Ramos (cell line): ENCODE results near the gene UBTD2.

Experiments
- in situ Hi-C: fragments of 300-500 bp; cut with MboI; formaldehyde crosslinking; loops from one replicate; pipeline ENCODE4 v1.14.3; 2022; ENCODE audit warnings: low sequenced_read_pairs; ENCODE audit not compliant: unreplicated experiment

UBTD2 gene

DNA sequence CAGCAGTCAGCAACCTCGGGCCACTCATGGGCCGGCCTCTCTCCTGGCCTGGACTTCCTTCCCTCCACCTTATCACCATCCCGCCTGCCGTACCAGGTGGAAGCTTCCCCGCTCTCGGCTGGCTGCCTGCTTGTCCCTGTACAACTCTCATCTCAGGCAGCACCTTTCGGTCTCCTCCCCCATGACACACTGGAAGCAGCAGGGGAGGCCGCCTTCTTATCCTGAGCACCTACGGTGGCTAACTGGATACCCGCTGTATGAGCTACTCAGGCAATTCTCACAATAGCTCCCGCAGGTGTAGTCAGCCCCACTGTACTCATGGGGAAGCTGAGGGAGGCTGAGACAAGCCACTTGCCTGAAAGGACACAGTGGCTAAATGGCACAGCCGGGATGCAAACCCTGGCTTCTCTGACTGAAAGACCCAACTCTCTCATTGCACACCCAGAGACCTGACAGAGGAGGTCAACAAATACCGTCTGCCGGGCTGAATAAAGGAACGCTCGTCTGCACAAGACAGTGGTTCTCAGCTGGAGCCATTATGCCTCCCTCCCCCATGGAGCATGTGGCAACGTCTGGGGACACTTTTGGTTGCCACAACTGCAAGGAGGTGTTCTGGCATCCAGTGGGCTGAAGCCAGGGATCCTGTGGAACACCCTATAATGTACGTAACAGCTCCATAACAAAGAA lies 105.1 kb downstream of the UBTD2 start:
- in situ Hi-C loops, result no loop called here

DNA sequence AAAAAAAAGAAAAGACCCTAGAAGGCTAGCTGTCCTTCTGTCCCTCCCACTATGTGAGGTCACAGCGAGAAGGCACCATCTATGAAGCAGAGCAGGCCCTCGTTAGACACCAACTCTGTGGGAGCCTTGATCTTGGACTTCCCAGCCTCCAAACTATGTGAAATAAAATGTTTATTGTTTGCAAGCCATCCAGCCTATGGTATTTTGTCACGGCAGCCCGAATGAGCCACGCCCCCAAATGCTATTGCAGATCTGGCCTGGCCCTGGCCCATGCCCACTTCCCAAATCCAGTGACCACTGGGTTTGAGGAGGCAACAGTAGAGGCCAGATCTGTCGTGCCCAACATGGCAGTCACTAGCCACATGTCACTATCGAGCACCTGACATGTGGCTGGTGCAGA lies 106.4 kb downstream of the UBTD2 start:
- in situ Hi-C loops, result no loop called here

DNA sequence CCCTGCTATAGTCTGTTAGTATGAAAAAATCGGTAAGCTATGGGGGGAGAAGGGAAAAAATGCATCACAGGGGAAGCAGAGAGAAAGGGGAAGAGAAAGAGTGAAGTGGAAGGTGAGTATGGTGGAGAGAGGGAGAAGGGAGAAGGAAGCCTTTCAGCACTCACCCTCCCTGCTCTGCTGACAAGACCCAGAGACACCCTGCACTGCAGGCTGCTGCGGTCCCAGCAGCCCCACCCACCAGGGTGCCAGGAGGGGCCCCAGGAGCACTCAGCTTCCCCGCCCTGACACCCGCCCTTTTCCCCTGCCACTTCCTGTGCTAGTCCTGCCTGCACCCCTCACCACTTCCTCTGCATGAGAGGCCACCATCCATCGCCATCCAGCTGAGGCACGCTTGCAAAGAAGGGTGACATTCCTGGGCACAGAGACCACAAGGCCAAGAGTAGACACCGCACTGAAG lies 108.3 kb downstream of the UBTD2 start:
- in situ Hi-C loops, result no loop called here

DNA sequence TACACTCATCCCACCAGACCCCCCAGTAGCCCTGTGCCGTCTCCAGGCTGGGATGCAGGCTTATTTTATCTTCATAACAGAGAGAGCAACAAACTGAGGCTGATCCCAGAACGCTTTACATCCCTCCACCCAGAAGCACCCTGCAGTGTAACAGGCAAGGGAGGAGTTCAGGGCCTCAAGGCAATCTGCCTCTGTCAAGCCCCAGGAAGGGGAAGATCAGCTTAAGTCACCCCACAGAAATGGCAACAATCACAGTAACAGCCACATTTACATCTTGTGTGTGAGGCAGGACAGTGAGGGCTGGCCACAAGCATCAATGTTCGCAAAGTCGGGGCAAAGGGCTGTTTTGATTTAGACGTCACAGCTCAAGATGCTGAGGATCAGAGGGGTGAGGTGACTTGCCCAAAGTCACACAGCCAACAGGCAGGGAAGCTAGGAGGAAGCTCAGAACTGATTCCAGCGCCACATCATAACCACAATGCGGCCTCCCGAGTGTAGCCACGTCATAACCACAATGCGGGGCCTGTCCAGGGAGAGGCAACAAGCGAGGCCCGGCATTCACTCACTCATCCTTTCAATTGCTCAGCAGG lies 109.9 kb downstream of the UBTD2 start:
- in situ Hi-C loops, result no loop called here

DNA sequence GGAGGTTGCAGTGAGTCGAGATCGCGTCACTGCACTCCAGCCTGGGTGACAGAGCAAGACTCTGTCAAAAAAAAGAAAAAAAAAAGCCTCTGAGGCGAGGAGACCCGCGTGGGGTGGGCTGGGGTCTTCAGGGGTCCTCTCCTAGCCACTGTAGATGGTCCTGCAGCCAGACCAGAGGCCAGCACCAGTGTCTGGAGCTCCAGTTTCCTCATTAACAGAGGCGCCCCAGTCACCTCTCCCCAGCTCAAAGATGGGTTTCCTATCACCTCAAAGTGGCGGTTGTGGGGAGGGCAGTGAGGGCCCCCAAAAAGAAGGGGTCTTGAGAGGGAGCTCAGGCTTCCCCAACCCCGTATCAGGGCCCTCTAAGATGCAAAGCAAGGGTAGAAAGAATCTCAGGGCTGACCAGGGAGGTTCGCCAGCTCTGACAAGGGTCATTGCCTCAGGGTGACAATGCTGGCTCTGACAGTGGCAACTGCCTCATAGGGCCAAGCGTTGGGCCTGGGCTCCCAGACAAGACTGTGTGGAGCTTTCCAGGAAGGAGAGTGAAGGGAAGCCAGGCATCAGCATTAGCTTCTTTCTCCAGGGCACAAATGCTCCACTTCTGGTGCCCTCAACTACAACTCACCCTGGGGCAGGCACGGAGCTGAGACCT lies 110.5 kb downstream of the UBTD2 start:
- in situ Hi-C loops, result no loop called here

DNA sequence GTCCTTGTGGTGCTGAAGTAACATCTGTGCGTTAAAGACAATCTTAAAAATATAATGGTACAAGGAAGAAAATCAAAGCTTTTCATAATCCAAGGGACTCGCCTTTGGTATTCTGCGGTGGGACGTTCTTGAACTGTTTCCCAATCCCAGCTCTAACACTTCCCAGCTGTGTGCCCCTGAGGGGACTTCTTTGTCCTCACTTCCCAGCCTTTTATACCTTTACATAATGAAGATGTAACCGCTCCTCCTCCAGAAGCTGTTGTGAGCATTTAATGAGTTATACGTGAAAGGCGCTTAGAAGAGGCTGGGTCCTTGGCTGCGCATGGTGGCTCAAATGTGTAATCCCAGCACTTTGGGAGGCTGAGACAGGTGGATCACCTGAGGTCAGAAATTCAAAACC lies 112.4 kb downstream of the UBTD2 start:
- in situ Hi-C loops, result no loop called here

DNA sequence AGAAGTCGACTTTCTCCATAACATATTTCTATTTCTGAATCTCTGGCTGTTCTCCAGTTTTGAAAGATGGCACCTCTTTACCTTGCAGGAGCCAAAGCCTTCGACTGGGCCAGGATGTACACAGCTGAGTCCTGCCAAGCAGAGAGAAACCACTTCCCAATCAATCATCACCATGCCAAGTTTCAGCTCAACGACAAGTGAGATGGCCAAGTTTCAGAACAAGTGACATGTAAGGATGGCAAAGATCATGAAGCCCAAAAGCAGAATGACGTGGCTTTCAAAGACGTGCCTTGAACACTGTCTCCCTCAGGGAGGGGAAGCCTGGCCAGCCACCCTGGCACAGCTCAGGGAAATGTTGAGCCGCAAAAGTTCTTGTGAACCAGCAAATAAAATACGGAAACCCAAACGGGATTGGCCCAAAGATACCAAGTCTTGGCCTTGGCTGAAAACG lies 113.3 kb downstream of the UBTD2 start:
- in situ Hi-C loops, result no loop called here

DNA sequence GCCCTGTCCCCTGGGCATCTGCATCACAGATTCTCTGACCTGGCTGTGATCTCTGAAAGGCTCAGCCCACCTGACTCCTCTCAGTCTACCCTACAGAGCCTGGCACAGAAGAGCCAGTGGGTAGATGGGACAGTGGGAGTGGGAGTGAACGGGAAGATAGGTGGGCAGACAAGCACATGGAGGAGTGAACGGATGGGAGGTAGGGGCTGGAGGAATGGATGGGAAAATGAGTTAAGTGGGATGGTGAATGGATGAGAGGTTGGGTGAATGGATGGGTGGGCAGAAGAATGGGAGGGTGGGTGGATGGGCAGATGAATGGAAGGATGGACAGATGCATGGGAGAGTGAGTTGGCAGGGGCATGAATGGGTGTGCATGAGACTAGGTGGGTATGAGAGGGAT lies 114.3 kb downstream of the UBTD2 start:
- in situ Hi-C loops, result no loop called here

DNA sequence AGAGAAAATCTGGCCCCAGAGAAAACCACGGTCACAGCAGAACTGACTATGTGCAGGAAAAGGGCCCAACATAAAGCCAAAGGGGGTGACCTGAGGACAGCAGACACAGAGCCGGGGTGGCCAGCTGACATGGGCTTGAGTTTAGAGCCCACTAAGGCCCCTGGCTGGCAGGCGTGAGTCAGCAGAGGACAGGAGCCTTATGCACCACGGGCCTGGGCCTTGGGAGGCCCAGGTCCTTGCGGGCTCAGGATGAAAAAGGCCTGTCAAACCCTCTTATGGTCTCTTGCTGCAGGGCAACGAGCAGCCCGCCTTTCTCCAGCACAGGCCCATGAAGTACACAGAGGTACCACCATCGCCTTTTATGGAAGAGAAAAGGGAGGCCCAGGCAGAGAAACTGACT lies 115.3 kb downstream of the UBTD2 start:
- in situ Hi-C loops, result no loop called here

DNA sequence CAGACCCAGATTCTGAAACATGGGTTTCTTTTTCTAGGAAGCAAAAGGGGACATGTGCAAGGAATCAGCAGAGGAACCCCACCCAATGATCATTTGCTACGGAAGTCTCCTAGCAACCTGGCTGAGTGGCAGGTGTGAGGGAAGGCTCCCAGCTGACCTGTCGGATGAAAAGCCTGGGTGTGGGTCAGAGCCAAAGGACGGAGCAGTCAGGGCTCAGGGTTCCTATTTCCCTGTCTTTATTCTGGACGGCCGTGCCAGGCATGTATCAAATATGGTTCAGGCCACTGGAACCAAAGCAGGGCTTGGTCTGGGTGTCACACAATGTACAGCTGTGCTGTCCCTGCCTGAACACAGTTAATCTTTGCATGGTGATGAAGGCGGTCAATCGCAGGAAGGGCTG lies 115.7 kb downstream of the UBTD2 start:
- in situ Hi-C loops, result no loop called here

DNA sequence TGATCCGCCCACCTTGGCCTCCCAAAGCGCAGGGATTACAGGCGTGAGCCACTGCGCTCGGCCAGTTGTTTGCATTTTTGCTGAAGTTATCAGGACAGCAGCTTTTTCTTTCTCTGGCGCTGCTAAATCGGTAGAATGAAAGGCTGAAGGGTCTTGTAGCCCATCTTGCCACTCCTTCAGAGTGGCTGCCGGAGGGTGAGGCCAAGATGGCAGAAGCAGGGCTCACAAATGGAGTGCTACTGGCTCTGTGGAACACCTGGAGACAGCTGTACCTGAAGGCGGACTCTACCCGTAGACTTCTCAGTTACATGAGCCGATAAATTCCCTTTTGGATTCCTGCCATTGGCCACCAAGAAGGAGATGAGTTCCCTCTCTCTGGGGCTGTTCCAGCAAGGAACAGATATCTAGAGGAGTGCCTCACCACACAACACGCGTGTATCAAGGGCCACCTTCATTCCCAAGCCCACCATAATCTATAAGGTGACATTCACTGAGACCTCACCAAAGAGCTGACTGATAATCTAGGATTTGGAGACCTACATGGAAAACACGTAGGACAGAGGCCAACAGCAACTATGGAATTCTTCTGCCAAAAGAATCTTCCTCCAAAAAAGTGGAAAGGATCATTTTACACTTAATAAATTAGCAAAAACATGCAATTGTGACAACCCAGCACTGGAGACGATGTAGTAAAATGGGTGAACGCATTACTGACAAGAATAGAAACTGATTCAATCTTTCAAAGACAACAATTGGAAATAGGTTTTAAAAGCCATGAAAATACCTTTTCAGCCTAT lies 117.3 kb downstream of the UBTD2 start:
- in situ Hi-C loops, result no loop called here

DNA sequence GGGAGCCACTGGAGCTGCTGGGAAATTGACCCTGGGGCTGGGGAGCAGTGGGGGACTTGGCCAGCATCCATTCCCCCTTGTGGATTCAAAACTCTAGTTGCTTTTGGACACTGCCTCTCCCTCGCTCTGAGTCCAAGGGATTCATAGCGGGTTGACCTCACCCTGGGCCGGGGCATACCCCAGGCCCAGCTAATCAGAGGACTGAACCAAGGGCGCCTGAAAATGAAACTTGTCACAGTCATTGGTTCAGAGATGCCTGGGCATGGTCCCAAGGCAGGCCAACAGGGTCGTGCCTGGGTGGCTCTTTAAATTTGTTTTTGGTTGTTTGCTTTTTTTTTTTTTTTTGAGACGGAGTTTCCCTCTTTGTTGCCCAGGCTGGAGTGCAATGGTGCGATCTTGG lies 118.1 kb downstream of the UBTD2 start:
- in situ Hi-C loops, result no loop called here

DNA sequence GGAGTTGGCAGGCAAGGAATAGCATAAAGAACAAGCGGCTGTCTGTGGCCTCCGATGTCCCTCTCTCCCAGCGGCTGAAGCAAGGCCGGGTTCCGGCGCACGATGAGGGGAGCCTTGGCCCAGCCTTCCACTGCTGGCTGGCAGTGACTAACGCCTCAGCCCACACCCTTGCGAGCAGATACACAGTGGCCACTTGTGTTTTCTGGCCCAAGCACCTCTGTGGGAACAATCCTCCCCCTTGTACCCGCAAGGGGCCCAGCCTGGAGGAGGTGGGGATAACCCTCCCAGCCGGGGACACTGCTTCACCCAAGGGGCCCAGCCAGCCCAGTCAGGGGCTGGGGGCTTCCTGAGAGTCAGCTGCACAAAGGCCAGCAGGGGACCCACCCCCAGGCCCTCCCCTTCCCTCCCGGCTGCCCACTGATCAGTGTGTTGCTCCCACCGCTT lies 118.8 kb downstream of the UBTD2 start:
- in situ Hi-C loops, result no loop called here

DNA sequence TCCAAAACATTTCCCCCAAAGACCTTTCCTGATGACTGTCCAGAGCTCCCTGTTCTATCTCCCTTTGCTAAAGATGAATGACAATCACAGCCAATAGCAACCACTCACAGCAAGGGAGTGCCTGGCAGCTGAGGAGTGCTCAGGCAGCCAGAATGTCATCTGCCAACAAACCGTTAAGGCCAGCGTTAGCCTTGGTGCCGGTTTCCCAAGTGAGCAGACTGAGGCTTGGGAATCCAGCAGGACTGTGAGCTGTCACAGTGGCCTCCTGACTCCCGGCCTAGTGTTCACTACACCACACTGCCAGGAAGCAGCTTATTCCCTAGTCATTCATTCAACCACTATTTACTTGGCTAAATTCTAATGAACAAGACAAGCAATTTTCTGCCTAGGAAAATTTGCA lies 120.2 kb downstream of the UBTD2 start:
- in situ Hi-C loops, result no loop called here

DNA sequence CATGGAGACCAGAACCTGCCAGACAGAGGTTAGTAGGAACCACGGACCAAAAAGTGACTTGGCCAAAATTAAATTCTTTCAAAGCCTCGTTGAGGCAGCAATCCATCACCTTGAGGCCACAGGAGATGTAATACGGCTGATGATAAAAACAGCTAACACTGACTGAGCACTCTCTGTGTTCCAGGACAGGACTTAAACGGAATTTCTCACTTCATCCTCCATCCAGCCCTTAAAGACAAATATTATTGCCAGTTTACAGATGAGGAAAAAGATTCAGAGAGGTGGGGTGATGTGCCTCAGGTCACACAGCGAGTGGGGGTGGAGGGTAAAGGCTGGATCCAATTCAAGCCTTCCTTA lies 120.6 kb downstream of the UBTD2 start:
- in situ Hi-C loops, result no loop called here

DNA sequence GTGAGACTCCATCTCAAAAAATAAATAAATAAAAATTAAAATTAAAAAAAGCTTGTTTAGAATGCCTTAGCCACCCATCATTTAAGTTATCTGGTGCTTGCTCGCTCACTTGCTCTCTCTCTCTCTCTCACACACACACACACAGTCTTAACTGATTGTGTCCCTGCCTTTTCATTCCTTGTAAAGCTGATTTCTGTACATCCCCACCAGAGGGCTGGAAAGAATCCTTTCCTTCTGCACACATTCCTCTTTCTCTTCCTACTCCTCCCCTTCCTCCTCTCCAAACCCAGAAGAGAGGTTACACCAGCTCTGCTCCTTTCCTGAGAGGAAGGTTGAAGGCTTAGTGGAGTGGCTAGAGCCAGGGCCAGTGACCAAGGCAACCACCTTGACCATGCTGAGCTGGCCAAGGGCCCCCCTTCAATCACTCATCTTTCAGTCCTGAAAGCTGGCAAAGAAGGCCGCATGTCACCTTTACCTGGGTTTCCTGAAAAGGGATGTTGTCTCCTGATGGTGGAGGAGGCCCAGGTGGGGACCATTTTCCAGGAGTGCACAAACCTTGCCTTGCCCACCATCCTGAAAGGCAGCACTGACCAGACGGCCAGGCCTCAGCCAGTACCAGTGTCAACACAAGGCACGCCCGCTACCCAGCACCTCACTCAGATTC lies 121.1 kb downstream of the UBTD2 start:
- in situ Hi-C loops, result no loop called here

DNA sequence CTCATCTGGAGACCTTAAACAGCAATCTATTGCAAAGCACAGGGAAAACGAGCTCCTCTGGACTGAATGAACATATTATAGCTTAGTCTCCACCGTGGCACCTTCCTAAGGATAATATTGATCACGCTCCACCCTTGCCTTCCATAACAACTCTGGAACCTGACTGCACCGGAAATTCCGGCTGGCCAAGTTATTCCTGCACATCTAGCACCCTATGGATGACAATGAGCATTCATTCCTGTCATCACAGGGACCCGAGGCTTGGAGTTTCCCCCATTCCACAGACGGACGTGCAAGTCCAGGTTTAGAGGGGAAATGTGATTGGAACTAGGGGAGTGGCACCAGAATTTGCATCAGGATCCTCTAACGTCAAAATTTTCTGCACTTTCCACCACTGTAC lies 123.1 kb downstream of the UBTD2 start:
- in situ Hi-C loops, result no loop called here
